ENCODE results near the gene SPC24.
"Not testable (repeated sequence)": the region's sequence is repeated elsewhere in the genome, so short reads cannot be mapped to it uniquely, and the experiment has no call there.

DNA sequence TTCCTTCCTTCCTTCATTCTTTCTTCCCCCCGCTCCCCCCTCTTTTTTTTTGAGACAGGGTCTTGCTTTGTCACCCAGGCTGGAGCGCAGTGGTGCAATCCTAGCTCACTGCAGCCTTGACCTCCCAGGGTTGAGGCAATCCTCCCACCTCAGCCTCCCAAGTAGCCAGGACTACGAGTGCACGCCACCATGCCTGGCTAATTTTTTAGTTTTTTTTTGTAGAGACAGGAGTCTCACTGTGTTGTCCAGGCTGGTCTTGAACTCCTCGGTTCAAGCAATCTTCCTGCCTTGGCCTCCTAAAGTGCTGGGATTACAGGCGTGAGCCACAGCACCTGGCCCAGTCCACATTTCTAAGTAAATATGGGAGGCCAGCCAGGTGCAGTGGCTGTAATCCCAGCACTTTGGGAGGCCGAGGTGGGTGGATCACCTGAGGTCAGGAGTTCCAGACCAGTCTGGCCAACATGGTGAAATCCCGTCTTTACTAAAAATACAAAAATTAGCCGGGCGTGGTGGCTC is 15.5 kb downstream of the SPC24 start:
- TF ChIP-seq, protein P1, sequence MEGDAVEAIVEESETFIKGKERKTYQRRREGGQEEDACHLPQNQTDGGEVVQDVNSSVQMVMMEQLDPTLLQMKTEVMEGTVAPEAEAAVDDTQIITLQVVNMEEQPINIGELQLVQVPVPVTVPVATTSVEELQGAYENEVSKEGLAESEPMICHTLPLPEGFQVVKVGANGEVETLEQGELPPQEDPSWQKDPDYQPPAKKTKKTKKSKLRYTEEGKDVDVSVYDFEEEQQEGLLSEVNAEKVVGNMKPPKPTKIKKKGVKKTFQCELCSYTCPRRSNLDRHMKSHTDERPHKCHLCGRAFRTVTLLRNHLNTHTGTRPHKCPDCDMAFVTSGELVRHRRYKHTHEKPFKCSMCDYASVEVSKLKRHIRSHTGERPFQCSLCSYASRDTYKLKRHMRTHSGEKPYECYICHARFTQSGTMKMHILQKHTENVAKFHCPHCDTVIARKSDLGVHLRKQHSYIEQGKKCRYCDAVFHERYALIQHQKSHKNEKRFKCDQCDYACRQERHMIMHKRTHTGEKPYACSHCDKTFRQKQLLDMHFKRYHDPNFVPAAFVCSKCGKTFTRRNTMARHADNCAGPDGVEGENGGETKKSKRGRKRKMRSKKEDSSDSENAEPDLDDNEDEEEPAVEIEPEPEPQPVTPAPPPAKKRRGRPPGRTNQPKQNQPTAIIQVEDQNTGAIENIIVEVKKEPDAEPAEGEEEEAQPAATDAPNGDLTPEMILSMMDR (IDR thresholded peaks at IDR 0.05) = not testable (repeated sequence)
- not testable (repeated sequence) for TF ChIP-seq EZH2 (IDR thresholded peaks at IDR 0.05; ENCODE audit: borderline replicate concordance, insufficient read depth, low read depth, low read length, poor library complexity, severe bottlenecking)

Measured in B cell (primary cell).